ENCODE data around the gene SNX7. TPM values are rescaled to one million over a fixed set of nuclear protein-coding genes. Genes with fewer than 3 reads are reported as not detected.

SNX7 gene
- total RNA-seq, 4 donors from 2014 or later = 6.7 to 78.7 (median 25.8) TPM

DNA sequence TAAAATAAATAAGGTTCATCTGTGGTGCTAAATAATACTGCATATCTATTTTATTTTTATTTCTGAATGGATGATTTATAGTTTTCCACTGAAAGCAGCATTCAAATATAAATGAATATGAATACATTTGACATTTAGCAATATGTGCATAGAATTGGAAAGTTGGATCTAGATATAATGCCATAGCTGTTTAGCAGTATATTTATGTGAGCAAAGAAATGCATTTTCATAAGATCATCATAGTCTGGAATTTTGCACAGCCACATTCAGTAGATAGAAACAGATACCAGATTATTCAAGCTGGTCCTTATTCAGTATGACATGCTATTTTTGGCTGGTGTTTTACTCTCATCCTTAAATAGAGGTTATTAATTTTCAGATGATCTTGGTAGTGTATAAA is 46.0 kb downstream of the SNX7 start:
- TF ChIP-seq, protein P1, sequence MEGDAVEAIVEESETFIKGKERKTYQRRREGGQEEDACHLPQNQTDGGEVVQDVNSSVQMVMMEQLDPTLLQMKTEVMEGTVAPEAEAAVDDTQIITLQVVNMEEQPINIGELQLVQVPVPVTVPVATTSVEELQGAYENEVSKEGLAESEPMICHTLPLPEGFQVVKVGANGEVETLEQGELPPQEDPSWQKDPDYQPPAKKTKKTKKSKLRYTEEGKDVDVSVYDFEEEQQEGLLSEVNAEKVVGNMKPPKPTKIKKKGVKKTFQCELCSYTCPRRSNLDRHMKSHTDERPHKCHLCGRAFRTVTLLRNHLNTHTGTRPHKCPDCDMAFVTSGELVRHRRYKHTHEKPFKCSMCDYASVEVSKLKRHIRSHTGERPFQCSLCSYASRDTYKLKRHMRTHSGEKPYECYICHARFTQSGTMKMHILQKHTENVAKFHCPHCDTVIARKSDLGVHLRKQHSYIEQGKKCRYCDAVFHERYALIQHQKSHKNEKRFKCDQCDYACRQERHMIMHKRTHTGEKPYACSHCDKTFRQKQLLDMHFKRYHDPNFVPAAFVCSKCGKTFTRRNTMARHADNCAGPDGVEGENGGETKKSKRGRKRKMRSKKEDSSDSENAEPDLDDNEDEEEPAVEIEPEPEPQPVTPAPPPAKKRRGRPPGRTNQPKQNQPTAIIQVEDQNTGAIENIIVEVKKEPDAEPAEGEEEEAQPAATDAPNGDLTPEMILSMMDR (IDR thresholded peaks at IDR 0.05) = no peak
- no peak for TF ChIP-seq POLR2A (IDR thresholded peaks at IDR 0.05)
- Histone ChIP-seq H3K9me3 (no peaks in the 10 kb centered on the region), H3K27ac (no peak overlapping the region), H3K27me3 (no peaks in the 10 kb centered on the region), H3K4me1 (no peaks in the 10 kb centered on the region), H3K4me3 (no peak overlapping the region), H3K36me3 (no peaks in the 10 kb centered on the region)
- no peak for DNase-seq
- intact Hi-C loops (cut with DNase I; ENCODE audit: low total_unique reads) = no loop called here

DNA sequence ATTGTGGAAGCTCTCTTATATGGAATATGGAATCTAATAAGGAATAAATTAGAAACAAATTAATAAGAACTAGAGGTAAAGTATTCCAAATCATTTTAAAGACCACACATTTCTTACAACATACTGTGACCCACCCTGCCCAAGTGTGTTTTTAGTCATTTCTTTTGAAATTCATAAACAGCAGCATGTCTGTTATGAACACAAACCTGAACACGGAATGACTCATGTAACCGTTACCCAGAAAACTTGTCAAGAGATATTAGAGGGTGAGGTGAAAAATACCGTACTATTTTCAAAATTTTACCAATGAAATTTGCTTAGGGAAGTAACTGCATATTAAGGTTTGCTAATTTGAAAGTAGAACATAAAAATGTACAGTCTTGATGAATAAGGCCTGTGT is 48.4 kb downstream of the SNX7 start:
- Histone ChIP-seq H3K9me3 (no peaks in the 10 kb centered on the region), H3K36me3 (no peaks in the 10 kb centered on the region), H3K27me3 (no peaks in the 10 kb centered on the region), H3K4me1 (no peaks in the 10 kb centered on the region), H3K4me3 (no peak overlapping the region), H3K27ac (no peak overlapping the region)
- intact Hi-C loops (cut with DNase I; ENCODE audit: low total_unique reads) = no loop called here
- TF ChIP-seq POLR2A (IDR thresholded peaks at IDR 0.05) = no peak
- TF ChIP-seq, protein P1 (IDR thresholded peaks at IDR 0.05) = no peak
- DNase-seq = no peak

DNA sequence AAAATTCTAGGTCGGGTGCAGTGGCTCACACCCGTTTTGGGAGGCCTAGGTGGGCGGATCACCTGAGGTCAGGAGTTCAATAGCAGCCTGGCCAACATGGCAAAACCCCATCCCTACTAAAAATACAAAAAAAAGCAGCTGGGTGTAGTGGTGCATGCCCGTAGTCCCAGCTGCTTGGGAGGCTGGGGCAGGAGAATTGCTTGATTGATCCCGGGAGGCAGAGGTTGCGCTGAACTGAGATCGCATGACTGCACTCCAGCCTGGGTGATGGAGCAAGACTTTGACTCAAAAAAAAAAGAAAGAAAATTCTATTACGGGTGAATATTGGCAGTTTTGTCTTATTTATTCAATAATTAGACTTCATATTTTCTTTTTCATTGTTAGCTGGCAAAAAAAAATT is 62.1 kb downstream of the SNX7 start:
- no peaks in the 10 kb centered on the region for H3K36me3 ChIP-seq
- no peak overlapping the region for H3K27ac ChIP-seq
- DNase-seq = no peak
- H3K27me3 ChIP-seq = no peaks in the 10 kb centered on the region
- no peaks in the 10 kb centered on the region for H3K9me3 ChIP-seq
- H3K4me1 ChIP-seq = no peaks in the 10 kb centered on the region
- intact Hi-C loops (cut with DNase I; ENCODE audit: low total_unique reads) = no loop called here
- no peak for TF ChIP-seq POLR2A (IDR thresholded peaks at IDR 0.05)
- TF ChIP-seq, protein P1 (IDR thresholded peaks at IDR 0.05) = no peak
- no peak overlapping the region for H3K4me3 ChIP-seq

DNA sequence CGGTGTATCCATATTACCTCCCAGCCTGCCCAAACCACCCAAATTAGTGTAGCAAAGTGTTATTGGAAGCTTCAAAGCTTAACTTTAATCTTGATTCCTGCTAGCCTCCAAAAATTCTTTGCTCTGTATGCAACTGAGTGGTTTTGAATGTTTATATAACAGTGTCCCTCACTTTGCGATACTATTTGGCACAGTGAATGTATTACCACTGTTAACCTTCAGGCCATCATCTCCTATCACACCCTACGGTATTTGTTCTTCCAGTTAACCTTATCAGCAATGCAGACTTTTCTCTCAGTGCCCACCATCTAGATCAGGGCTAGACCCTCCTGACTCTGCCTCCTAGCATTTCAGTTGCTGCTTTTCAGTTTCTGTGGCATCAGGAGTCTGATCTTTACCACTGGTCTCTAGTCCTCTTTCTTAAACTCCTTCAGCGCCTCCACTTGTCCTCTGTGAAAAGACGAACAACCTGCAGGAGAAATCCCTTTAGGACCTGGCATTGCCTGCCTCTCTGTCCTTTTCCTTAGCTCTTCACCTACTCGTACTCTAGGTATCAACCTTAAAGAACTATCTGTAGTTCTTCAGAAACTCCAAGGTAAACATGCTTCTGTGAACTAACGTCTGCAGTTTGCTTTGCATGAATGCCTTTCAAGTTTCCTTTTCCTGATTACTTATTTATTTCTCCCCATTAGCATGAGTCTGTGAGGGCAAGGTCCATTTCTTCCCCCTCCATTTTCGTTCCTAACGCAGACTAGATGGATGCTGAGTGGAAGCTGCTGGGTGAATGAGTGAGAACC is 71.7 kb downstream of the SNX7 start:
- intact Hi-C loops (cut with DNase I; ENCODE audit: low total_unique reads) = no loop called here
- Histone ChIP-seq H3K9me3 (no peaks in the 10 kb centered on the region), H3K36me3 (no peaks in the 10 kb centered on the region), H3K4me3 (no peak overlapping the region), H3K27ac (no peak overlapping the region), H3K27me3 (no peaks in the 10 kb centered on the region), H3K4me1 (no peaks in the 10 kb centered on the region)
- DNase-seq = no peak
- TF ChIP-seq POLR2A (IDR thresholded peaks at IDR 0.05) = no peak
- TF ChIP-seq, protein P1 (IDR thresholded peaks at IDR 0.05) = no peak

DNA sequence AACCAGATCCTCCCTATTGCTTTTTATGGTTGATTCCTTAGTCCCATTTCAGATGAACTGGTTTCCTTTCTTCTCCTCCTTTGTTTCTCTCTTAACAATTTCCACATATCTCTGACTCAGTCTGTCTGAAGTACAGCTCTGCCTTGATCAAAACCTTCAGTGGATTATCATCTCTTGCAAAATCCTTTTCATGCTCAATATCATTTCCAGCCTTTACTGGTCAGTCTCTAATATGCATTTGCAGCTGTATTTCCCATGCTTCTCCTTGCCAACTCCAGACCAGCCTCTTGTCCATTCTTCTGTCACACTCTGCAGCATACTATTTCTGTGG is 72.2 kb downstream of the SNX7 start:
- no peak for DNase-seq
- no peak overlapping the region for H3K4me3 ChIP-seq
- H3K27me3 ChIP-seq = no peaks in the 10 kb centered on the region
- intact Hi-C loops (cut with DNase I; ENCODE audit: low total_unique reads) = no loop called here
- no peaks in the 10 kb centered on the region for H3K4me1 ChIP-seq
- no peak overlapping the region for H3K27ac ChIP-seq
- H3K36me3 ChIP-seq = no peaks in the 10 kb centered on the region
- no peak for TF ChIP-seq POLR2A (IDR thresholded peaks at IDR 0.05)
- TF ChIP-seq, protein P1 (IDR thresholded peaks at IDR 0.05) = no peak
- H3K9me3 ChIP-seq = no peaks in the 10 kb centered on the region

All from uterus (tissue), 4 donors.